ENCODE data around the gene PPM1L.

- TF ChIP-seq POLR2A (IDR thresholded peaks at IDR 0.05) (no peak), CTCF (IDR thresholded peaks at IDR 0.05) (no peak)
Measured at GRCh38 chr3:160886421-160886820, 130.4 kb downstream of the PPM1L start.
